HUDEP-2 (cell line): ENCODE results near the gene SDHC.
"Not testable (repeated sequence)": the region's sequence is repeated elsewhere in the genome, so short reads cannot be mapped to it uniquely, and the experiment has no call there.

Source experiments
- DNase-seq, 76 experiments: peaks; one replicate each; lab custom pipeline; 2025; ENCODE audit not compliant: unreplicated experiment in 76 of 76; lab: John Stamatoyannopoulos, UW

Gene SDHC

DNA sequence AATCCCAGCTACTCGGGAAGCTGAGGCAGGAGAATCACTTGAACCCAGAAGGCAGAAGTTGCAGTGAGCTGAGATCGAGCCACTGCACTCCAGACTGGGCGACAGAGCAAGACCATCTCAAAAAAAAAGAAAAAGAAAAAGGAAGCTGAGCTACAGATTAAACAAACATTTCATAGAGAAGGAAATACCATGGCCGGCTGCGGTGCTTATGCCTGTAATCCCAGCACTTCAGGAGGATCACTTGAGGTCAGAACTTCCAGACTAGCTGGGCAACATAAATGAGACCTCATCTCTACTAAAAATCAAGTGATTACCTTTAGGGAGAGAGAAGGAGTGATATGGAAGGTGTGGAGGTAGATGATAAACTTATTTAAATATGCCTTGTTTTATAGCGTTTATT is 67.5 kb downstream of the SDHC start:
- no peak for DNase-seq

GRCh38 chr1:161382214-161383019 is 68.2 kb downstream of the SDHC start:
- DNase-seq, result peak in 22 of 76 experiments; percentile 8 to 57 (median 34)

GRCh38 chr1:161388639-161389038 is 74.5 kb downstream of the SDHC start:
- DNase-seq, result no peak

DNA sequence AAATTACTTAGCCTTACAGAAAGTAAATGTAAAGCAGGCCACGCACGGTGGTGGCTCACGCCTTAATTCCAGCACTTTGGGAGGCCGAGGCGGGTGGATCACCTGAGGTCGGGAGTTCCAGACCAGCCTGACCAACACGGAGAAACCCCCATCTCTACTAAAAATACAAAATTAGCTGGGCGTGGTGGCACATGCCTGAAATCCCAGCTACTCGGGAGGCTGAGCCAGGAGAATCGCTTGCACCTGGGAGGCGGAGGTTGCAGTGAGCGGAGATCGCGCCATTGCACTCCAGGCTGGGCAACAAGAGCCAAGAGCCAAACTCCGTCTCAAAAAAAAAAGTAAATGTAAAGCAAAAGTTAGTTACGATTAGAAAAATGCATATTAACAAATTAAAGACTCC is 75.0 kb downstream of the SDHC start:
- DNase-seq, result not testable (repeated sequence)

GRCh38 chr1:161389691-161390558 is 75.7 kb downstream of the SDHC start:
- peak in 75 of 76 experiments; percentile 61 to 100 (median 93) for DNase-seq

DNA sequence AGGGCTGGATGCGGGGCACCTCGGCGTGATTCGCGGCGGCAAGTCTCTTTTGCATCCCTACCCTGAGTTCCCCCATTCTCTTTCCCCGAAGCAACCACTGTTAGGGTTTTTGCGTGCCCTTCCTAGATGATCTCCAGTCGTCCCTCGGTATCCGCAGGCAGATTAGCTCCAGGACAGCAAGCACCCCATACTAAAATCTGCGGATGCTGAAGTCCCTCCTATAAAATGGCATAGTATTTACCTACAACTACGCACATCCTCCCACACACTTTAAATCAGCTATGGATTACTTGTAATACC is 76.3 kb downstream of the SDHC start:
- no peak for DNase-seq

GRCh38 chr1:161391136-161391535 is 77.0 kb downstream of the SDHC start:
- not testable (repeated sequence) for DNase-seq

GRCh38 chr1:161391611-161392010 is 77.4 kb downstream of the SDHC start:
- DNase-seq, result no peak

GRCh38 chr1:161393151-161393550 is 79.0 kb downstream of the SDHC start:
- DNase-seq, result no peak

DNA sequence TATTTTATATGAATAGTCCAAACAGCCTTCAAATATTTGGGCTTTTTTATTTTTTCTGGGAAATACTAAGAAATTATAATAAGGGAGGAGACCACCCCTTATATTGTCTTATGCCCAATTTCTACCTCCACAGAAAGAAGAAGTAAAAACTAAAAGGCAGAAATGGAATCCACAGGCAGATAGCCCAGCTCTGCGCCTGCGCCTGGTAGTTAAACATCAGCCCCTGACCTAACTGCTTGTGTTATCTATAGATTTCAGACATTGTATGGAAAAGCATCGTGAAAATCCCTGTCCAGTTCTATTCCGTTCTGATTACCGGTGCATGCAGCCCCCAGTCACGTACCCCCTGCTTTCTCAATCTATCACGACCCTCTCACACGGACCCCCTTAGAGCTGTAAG is 82.9 kb downstream of the SDHC start:
- DNase-seq, result not testable (repeated sequence)

DNA sequence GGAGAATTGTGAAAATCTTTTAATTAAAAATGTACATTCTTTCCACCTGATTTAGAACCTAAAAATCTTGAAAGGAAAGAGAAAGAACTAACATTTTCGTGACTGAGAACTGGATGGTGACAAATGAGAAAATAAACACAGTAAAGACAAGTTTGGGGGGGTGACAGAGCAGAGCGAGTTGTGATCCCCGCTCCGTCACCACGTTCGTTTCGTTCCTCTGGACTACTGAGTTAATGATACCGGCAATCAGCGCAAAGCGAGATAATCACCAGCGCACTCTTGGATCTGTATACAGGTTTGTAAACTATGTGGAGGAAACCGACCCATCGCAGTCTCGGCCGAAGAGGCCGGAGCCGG is 84.7 kb downstream of the SDHC start:
- DNase-seq, result peak in 1 of 76 experiments; percentile 50

- peak; percentile 58 to 97 (median 90) for DNase-seq
Observed at GRCh38 chr1:161399257-161399998, 85.2 kb downstream of the SDHC start.

DNA sequence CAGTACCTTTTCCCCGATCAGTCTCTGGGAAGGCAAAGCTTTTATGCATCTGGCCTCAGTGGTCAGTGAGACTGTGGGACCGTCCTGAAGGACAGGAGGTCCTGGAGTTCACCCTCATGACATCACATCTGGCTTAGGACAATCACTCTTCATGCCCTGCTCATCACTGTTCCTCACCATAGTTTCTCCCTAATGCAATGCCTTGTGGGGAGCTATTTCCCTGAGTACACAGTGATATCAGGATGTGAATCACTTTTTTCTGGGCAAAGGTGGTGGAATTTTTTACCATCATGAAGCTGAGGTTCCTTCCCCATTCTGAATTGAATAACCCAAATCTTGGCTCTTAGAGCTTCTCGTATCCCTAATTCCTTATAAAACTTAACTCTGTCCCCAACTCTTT is 88.3 kb downstream of the SDHC start:
- no peak for DNase-seq

- no peak for DNase-seq
Observed at GRCh38 chr1:161404051-161404597, 89.9 kb downstream of the SDHC start.

- not testable (repeated sequence) for DNase-seq
Observed at GRCh38 chr1:161406551-161406950, 92.4 kb downstream of the SDHC start.

GRCh38 chr1:161407451-161407985 is 93.3 kb downstream of the SDHC start:
- DNase-seq, result no peak

DNA sequence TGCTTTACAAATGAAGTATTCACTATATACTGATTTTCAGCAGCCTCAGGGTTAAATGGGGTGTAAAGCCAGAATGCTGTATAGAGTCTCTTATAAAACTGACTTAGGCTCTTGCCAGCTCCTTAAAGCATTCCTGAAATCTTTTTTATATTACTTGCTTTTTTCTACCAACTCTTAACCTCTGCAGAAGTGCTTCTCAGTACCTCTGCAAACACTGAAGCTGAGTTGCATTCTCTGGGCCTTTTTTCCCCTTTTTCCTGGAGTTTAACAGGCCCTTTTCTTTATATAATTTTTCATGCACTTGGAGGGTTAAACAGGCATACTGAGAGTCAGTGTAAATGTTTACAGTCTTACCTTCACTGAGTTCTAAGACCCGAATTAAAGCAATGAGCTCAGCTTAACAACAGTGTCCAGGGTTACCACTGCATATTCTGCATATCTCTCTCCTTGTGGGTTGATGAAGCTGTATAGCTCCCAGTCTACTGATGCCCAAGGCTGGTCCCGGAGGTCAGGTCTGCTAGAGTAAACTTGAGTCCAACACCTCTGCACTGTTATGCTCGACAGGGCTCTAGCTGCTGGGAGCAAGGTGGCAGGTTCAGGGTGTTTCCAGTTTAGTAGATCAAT is 94.4 kb downstream of the SDHC start:
- no peak for DNase-seq

DNA sequence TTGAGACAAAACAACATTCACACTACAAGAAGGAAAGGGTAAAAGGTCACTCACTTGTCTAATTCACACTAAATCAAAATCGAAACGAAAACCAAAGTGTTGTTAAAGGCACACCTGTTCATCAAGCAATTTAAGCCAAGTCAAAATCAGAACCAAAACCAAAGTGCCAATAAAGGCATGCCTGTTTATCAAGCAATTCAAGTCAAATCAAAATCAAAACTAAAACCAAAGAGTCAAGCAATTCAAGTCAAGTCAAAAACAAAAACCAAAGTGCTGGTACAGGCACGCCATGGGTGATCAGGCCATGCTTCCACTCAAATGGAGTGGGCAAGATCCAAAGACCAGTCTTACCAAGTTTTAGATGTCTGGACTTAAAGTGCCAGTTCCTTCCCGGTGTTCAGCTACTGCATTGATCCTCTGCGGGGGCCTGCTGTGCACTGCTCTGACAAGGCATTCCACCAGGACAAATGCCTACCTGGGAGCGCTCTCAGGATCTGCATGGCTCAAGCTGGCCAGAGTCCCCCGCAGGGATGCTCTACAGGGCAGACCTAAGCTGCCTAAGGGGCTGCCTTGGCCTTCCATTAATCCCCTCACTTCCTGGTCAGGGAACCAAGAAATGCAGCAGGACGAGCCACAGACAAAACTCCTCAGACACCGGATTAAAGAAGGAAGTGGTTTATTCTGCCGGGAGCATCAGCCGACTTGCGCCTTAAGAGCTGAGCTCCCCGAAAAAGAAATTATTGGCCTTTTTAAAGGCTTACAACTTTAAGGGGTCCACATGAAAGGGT is 95.9 kb downstream of the SDHC start:
- DNase-seq, result not testable (repeated sequence)

- not testable (repeated sequence) for DNase-seq
Observed at GRCh38 chr1:161410636-161410970, 96.4 kb downstream of the SDHC start.
